ENCODE data around the gene CAMK2B. TPM values are rescaled to one million over a fixed set of nuclear protein-coding genes. Genes with fewer than 3 reads are reported as not detected.

Gene CAMK2B
- total RNA-seq, 1 experiment from 2014 or later: 0.34 TPM

DNA sequence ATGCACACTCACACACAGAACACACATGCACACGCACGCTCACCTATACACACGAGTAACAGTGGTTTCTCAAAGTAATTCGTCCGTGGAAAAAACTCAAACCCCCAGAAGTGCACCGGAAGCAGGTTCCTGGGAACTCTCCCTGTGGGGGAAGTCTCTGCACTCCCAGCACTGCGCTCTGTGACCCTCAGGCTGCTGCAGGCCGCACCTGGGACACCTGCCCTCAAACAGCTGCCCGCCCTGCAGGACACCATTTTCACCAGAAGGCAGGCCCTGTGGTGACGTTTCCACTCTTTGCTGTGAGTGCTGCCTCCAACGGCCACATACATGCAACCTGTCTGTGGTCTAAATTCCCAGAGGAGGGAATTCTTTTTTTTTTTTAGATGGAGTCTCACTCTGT lies 103.3 kb downstream of the CAMK2B start:
- Histone ChIP-seq H4K20me1 (ENCODE audit: insufficient read depth) (no peaks in the 10 kb centered on the region), H3K4me3 (replicated peaks in 1 of 2; ENCODE audit: low read depth in 1 of 2, low read length in 2 of 2) (no peak overlapping the region), H3K79me2 (ENCODE audit: insufficient read depth, low read length) (no peaks in the 10 kb centered on the region), H3K9me3 (ENCODE audit: control insufficient read depth in 1 of 2, insufficient read depth in 1 of 2, low read depth in 1 of 2, low read length in 2 of 2) (no peaks in the 10 kb centered on the region), H3K27me3 (ENCODE audit: insufficient read depth, low read length) (no peaks in the 10 kb centered on the region), H3K4me2 (ENCODE audit: low read length) (no peak overlapping the region), H3K9ac (ENCODE audit: low read length) (no peak overlapping the region), H3K9me2 (ENCODE audit: insufficient read depth) (no peaks in the 10 kb centered on the region), H3K27ac (ENCODE audit: low read depth, low read length) (no peak overlapping the region), H3K36me3 (ENCODE audit: control insufficient read depth in 1 of 2, insufficient read depth in 2 of 2, low read length in 2 of 2) (no peaks in the 10 kb centered on the region), H3K4me1 (ENCODE audit: control insufficient read depth in 1 of 2, insufficient read depth in 2 of 2, low read length in 2 of 2) (no peaks in the 10 kb centered on the region), H2AFZ (ENCODE audit: low read depth, low read length, poor library complexity, severe bottlenecking) (no peak overlapping the region)
- TF ChIP-seq, protein P1, sequence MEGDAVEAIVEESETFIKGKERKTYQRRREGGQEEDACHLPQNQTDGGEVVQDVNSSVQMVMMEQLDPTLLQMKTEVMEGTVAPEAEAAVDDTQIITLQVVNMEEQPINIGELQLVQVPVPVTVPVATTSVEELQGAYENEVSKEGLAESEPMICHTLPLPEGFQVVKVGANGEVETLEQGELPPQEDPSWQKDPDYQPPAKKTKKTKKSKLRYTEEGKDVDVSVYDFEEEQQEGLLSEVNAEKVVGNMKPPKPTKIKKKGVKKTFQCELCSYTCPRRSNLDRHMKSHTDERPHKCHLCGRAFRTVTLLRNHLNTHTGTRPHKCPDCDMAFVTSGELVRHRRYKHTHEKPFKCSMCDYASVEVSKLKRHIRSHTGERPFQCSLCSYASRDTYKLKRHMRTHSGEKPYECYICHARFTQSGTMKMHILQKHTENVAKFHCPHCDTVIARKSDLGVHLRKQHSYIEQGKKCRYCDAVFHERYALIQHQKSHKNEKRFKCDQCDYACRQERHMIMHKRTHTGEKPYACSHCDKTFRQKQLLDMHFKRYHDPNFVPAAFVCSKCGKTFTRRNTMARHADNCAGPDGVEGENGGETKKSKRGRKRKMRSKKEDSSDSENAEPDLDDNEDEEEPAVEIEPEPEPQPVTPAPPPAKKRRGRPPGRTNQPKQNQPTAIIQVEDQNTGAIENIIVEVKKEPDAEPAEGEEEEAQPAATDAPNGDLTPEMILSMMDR (IDR thresholded peaks at IDR 0.05 in 2 of 3, conservative IDR thresholded peaks at IDR 0.05 in 1 of 3; ENCODE audit: borderline replicate concordance in 1 of 3, insufficient read depth in 1 of 3, low read depth in 2 of 3, low read length in 2 of 3): no peak
- TF ChIP-seq, protein P2, sequence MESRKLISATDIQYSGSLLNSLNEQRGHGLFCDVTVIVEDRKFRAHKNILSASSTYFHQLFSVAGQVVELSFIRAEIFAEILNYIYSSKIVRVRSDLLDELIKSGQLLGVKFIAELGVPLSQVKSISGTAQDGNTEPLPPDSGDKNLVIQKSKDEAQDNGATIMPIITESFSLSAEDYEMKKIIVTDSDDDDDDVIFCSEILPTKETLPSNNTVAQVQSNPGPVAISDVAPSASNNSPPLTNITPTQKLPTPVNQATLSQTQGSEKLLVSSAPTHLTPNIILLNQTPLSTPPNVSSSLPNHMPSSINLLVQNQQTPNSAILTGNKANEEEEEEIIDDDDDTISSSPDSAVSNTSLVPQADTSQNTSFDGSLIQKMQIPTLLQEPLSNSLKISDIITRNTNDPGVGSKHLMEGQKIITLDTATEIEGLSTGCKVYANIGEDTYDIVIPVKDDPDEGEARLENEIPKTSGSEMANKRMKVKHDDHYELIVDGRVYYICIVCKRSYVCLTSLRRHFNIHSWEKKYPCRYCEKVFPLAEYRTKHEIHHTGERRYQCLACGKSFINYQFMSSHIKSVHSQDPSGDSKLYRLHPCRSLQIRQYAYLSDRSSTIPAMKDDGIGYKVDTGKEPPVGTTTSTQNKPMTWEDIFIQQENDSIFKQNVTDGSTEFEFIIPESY (IDR thresholded peaks at IDR 0.05; ENCODE audit: extremely low read depth, insufficient replicate concordance, low read length): no peak
- TF ChIP-seq SP1 (IDR thresholded peaks at IDR 0.05; ENCODE audit: low read depth): no peak
- TF ChIP-seq SIN3A (IDR thresholded peaks at IDR 0.05; ENCODE audit: low read depth): no peak
- TF ChIP-seq, protein P3, sequence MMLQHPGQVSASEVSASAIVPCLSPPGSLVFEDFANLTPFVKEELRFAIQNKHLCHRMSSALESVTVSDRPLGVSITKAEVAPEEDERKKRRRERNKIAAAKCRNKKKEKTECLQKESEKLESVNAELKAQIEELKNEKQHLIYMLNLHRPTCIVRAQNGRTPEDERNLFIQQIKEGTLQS (IDR thresholded peaks at IDR 0.05): no peak
- no peak for TF ChIP-seq ZNF274 (IDR thresholded peaks at IDR 0.05; ENCODE audit: low read depth, low read length)
- no peak for TF ChIP-seq ZFX (IDR thresholded peaks at IDR 0.05)
- TF ChIP-seq, protein P4, sequence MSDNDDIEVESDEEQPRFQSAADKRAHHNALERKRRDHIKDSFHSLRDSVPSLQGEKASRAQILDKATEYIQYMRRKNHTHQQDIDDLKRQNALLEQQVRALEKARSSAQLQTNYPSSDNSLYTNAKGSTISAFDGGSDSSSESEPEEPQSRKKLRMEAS (IDR thresholded peaks at IDR 0.05): no peak
- no peak for TF ChIP-seq CBX3 (IDR thresholded peaks at IDR 0.05; ENCODE audit: low read depth)
- no peak for TF ChIP-seq FOSL1 (IDR thresholded peaks at IDR 0.05; ENCODE audit: low read depth)
- TF ChIP-seq EZH2 (IDR thresholded peaks at IDR 0.05): no peak
- TF ChIP-seq ELF1 (IDR thresholded peaks at IDR 0.05; ENCODE audit: borderline replicate concordance, low read depth): no peak
- ChIA-PET CTCF (interaction anchor here (2.4 kb wide), 1 partner anchor 19 kb away, joined by 6 read pairs; no protein-coding TSS in a partner anchor), POLR2A (no interaction called here), RAD21 (ENCODE audit: low non-redundant PET in 1 of 2, low total read pairs in 2 of 2, uncharacterized antibody in 2 of 2, unreplicated experiment in 2 of 2) (no interaction called here)
- no TSS peak for BruUV-seq (replicated peaks)
- DNase-seq (ENCODE audit: low read depth, low spot score) (no peak), ATAC-seq (0 out of 2 replicates have a peak, but pooled peaks have one; percentile 46)
- intact Hi-C loops (cut with micrococcal nuclease): no loop called here
